ENCODE results near the gene FAM47B.

The FAM47B gene

DNA sequence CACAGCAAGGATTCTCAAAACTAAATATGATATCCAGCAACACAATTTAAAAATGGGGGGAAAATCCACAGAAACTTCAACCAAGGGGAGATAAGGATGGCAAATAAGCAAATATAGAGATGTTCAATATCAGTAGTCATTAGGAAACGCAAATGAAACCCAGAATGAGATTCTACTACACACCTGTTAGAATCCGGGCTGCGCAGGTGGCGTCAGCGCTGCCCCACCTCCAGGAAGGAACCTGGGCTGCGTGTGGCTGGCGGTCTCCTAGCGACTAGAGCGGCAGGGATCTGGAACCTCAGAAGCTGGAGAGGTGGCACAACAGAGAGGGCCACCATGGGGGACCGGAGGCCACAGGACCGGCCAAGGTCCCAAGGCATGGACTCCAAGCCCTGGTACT, at the start of gene FAM47B:
Gene FAM47B, plus strand, starts transcription at position 301 of the 400 bp plus-strand sequence. Its CDS starts 36 bp downstream, at position 337.
- no peak for DNase-seq

DNA sequence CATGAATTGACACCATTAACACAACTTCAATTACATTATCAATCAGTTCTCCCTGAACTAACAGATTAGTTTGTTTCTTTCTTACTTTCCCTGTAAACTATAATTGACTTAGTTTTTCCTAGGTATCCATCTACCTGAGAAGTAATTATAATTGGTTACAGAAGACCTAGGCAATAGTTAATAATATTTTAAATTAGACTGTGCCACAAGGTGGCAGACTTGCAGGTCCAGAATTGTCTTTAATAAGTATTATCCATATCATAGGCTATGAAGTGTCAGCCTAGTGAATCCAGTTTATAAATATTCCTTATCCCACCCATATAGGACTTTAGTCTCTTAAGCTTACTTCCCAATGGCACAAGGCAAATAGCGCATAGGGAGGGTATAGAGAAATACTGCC, 48.9 kb upstream of the FAM47B start:
- DNase-seq: no peak

DNA sequence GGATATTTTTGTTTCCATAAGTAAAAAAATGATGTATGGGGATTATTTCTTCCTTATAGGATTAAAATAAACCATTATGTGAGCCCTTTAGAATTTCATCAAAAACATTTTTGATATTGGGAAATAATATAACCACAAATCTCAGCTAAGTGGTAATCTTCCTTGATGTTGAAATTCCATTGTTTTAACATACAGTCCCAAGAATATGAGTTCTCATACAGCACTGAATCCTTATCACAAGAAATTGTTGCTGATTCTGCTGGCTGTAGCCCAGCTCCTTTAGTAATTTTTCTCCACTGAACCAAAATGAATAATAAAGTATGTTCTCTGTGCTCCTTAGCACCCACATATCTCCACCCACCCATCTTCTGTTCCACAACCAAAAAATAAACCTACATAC, 41.9 kb upstream of the FAM47B start:
- DNase-seq: no peak

DNA sequence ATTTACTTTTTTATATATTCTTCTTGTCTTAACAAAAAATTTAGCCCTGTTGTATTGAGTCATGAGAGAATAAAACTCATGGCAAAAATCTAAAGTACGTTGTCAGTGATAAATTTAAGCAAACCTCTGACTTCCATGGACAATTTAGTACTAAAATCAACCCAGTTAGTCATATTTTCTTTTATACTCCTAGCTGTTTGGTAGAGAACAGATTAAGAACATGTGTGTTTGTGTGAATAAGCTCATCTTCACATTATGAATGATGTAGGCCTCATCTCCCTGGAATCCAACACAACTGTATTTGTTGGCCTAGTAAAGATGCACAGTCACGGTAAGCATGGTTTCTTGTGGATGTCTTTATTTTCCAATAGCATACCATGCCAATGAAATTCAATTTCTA, 40.8 kb upstream of the FAM47B start:
- DNase-seq: no peak

DNA sequence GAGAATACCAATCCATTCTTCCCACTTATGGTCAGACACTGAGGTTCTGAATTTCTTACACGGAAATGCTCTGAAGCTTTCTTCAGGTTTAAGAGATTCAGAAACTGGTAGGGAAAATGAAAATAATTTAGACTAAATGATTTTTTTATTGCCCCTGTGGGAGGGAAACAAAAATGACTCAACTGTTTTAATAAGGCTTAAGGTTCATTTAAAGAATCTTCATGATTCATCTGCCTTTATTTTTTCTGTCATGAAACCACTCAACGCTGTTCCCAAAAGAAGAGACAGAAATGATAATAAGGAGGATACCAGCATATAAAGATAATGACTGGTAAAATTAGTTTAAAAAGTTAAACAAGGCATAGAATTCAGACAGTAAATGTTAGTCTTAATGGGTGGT, 39.3 kb upstream of the FAM47B start:
- DNase-seq: no peak

DNA sequence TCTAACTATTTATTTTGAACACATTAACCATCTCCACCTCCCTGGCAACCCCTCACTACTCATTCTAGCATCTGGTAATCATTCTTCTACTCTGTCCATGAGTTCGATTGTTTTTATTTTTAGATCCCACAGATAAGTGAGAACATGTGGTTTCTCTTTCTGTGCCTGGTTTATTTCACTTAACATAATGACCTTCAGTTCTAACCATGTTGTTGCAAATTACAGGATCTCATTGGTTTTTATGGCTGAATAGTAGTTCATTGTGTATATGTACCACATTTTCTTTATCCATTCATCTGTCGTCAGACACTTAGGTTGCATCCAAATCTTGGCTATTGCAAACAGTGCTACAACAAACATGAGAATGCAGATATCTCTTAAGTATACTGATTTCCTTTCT, 33.4 kb upstream of the FAM47B start:
- DNase-seq: no peak

DNA sequence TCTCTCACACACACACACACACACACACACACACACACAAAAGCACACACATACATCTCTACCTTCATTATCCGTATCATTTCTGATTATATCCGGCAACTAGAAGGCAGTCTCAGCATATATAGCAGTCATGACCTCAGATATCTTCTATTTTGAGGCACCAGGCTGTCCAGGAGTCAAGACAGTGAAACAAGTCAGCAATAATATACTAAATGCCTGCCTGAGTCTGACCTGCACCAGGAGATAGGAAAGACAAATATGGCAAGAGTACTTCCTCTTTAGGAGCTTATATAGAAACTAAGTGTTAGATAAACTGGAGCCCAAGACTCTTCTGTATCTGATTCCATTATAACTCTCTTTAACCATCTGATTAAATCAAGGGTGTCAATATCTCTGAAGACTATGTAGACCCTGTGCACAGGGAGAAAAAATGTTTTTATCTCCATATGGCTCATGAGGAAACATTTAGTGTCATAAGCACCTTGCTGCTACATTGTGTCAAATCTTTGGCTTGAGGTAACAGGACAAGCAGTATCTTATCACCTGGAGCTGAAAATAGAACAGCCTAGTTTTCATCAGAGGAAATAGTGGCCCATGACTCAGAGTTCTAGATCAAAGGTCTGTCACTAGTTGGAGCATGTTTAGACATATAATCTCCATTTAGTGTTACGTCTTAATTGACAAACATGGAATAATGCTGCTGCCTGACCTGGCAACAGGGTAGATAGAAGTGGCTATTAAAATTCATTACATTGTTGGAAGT, 27.0 kb upstream of the FAM47B start:
- DNase-seq: no peak

DNA sequence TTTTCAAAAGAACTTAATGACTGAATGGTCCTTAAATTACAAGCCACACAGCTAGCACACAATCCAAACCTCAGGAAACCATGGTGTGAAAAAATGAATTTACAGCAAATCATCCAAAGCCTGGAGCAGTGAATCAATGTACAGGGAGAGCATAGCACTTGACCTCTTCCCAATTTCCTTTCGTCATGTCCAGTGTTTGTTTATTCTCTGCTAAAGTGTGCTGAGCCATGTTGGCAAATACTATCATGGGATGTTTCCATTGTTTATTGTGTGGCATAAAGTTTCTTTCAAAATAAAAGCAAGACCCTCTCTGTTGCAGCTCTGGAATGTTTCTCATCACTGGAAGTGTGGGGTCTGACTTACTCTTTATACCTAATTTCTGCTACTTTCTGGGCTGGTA, 25.4 kb upstream of the FAM47B start:
- no peak for DNase-seq

DNA sequence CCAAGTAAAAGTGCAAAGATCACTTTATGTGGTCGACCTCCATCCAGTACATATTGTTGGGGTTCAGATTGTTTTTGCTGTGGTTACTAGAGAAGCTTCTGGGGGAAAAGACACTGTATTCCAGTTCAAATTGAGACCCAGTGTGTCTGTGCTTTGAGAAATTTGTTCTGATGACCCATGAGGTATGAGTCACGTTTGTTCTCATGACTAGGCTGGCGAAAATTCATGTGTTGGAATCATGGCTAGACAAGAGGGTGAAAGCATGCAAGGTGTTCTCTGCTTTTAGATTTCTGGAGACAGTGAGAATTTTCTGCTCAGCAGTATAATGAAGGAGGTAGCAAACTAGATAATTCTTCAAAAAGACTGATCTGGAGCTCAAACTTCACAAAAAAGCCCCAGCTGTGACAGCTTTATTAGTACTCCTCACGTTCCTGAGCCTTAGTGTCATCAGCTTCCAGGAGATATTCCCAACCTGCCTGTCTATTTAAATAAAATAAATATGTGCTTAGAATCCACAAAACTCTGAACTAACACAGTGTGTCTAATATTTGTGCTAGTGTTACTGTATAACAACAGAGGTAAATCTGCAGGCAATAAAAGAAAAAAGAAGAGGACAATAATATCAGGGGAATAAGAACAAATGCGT, 24.4 kb upstream of the FAM47B start:
- DNase-seq: no peak

DNA sequence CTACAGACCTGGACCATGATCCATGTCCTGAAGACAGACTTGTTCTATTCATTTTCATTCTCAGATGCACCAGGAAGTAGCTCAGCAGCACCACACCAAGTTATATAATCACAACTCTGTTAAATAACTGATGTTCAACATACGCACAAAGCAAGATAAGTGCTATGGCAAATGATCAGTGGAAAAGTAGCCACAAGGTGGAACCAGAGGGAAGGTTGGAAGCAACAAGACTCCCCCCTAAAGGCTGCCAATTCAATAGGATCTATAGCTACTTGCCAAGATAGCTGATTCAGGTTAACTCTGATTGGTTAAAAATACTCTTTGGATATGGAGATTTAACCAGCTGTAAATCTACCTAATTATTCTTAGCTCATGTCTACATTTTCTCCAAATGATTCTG, 23.7 kb upstream of the FAM47B start:
- no peak for DNase-seq

DNA sequence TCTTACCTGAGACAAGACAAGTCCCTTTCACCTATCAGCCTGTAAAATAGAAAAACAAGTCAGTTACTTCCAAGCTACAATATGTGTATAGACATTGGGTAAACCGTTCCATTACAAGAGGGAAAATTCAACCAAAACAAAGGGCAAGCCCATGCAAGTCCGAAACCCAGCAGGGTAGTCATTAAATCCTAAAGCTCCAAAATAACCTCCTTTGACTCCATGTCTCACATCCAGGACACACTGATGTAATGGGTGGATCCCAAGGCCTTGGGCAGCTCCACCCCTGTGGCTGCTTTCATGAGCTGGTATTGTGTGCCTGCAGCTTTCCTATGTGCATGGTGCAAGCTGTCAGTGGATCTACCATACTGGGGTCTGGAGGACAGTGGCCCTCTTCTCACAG, 14.7 kb upstream of the FAM47B start:
- DNase-seq: no peak

DNA sequence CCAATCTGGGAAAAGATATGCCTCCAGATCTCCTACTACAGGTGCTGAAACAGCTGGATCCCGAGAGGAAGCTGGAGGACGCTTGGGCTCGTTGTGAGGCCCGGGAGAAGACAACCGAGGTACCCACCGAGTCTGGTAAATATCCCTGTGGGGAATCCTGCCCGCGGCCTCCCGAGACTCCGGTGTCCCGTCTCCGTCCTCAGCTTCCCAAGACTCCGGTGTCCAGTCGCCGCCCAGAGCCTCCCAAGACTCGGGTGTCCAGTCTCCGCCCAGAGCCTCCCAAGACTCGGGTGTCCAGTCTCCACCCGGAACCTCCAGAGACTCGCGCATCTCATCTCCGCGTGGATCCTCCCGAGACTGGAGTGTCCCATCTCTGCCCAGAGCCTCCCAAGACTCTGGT, 639 bp downstream of the FAM47B start:
- no peak for DNase-seq

DNA sequence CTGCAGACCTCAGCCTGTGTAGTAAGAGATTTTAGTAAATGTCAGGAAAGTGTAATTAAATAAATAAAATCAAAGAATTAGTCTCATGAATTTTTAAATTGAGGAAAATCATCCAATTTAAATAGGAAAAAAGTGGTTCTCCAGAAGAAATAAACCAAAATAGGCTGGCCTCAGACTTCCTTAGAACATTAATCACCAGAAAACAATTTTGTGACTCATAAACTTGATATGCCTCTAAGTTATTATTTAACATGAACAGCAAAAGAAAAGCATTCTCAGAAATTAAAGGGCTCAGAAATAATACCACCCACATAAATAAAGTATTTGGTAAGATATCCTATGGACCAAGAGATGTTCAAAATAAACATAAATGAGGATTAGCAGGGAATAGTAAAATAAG, 14.3 kb downstream of the FAM47B start:
- no peak for DNase-seq

DNA sequence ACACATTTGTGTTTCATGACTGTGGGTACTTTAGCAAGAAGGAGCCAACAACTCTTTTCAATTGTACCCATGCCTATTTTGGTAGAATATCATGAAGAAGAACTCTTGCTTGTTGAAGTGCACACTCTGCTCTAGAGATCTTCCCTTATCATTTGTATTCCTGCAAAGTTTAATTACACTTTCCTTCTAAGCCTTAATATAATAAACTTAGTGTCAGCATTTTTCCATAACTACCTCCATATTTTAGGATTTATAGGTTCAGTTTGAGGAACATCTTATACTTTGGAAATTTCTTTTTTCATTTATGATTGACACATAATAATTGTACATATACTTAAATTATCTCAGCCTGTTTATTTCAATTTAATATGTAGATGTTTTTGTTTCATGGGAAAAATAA, 19.1 kb downstream of the FAM47B start:
- no peak for DNase-seq

DNA sequence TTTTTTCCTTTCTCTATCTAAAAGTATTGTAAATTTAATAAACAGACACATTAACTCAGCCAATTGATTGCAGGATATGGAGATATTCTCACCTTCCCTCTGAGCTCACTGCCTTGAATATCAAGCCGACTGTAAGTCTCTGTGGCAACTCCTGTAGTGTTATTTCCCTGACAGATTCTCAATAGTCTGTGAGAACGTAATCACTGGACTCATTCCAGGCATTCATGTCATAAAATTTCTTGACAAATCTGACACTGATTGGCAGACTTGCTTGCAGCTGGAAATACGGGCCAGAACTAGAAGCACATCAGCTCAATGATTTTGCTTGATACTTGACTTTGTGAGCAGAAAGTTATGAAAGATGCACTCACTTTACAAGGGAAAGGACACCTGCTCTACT, 29.6 kb downstream of the FAM47B start:
- no peak for DNase-seq

DNA sequence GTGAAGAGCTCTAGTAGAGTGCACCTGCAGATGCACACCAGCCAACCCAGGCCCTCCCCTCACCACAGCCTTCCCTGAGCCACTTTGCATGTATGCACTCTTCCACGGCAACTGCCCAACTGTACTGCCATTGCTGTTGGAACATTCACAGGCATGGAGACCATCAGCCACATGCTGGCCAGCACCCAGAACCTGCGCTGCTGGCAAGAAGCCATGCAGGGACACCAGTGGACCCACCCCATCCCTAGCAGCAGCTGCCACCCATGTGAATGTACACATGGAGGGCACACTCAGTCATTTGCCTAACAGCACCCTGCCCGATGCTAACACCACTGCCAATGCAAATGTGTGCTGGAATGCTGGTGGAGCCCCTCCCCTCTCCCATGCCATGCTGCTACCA, 35.6 kb downstream of the FAM47B start:
- no peak for DNase-seq

DNA sequence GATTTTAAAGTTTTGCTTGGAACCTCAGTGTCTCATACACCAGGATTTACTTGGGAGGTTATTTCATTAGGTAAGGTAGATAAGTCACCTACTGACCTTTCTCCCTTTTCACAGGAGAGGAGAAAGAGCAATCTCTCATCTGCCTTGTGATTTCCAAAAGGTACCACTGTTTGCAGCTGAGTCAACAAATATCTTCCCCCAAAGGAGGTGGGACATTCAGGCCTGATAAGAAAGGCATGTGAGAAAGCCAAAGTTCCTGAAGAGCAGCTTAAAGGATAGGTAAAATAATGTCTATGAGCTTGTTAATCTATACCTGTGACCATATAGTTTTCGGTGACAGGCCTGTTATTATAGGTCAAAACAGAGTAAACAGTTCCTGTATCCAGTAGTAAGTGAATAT, 45.0 kb downstream of the FAM47B start:
- DNase-seq: no peak

All from stimulated activated CD4-positive, alpha-beta T cell treated with anti-CD3 and anti-CD28 coated beads, Interleukin-4, amount 100 ng/mL, for 24 hours (primary cell).